Mesenchymal stem cell (in vitro differentiated cells and primary cell): Measurements from ENCODE around the gene EMILIN3.
A peak's percentile ranks its signal among the peaks of the same experiment; 100 is the strongest.

Source experiments
- DNase-seq: peaks from one replicate; pipeline ENCODE4 v3.0.0-alpha.2; 2013
- H2AFZ ChIP-seq: one replicate; pipeline ENCODE4 v1.6.1; 2013; ENCODE audit warnings: low read depth, mild to moderate bottlenecking, control low read depth, inconsistent platforms, low read length, moderate library complexity
- H2AK5ac ChIP-seq: 2 replicates; pipeline ENCODE4 v1.6.1; 2013; ENCODE audit warnings: low read length, moderate library complexity, mild to moderate bottlenecking, inconsistent platforms; ENCODE audit not compliant: severe bottlenecking
- H2BK120ac ChIP-seq: one replicate; pipeline ENCODE4 v1.6.1; 2013; ENCODE audit warnings: low read depth, mild to moderate bottlenecking, inconsistent platforms, low read length, moderate library complexity
- H2BK12ac ChIP-seq, 2 experiments: one replicate each; pipeline ENCODE4 v1.6.1; 2013; ENCODE audit warnings: inconsistent platforms in 2 of 2, low read length in 2 of 2, mild to moderate bottlenecking in 2 of 2, moderate library complexity in 2 of 2, control low read depth in 1 of 2
- H2BK15ac ChIP-seq: one replicate; pipeline ENCODE4 v1.6.1; 2013; ENCODE audit warnings: mild to moderate bottlenecking, low read depth, inconsistent platforms; ENCODE audit not compliant: poor library complexity, severe bottlenecking
- H2BK5ac ChIP-seq: 2 replicates; pipeline ENCODE4 v1.6.1; 2013; ENCODE audit warnings: low read depth, mild to moderate bottlenecking, low read length, control low read depth, inconsistent platforms; ENCODE audit not compliant: poor library complexity, severe bottlenecking
- H3K14ac ChIP-seq, 2 experiments: one replicate each; pipeline ENCODE4 v1.6.1; 2013; ENCODE audit warnings: inconsistent platforms in 2 of 2, low read length in 2 of 2, control low read depth in 1 of 2, mild to moderate bottlenecking in 1 of 2, moderate library complexity in 1 of 2
- H3K18ac ChIP-seq, 2 experiments: one replicate each; pipeline ENCODE4 v1.6.1; 2013; ENCODE audit warnings: inconsistent platforms in 2 of 2, low read length in 2 of 2, control low read depth in 1 of 2, low read depth in 1 of 2, mild to moderate bottlenecking in 1 of 2
- H3K23ac ChIP-seq, 2 experiments: one replicate each; pipeline ENCODE4 v1.6.1; 2013; ENCODE audit warnings: inconsistent platforms in 2 of 2, low read length in 2 of 2, mild to moderate bottlenecking in 2 of 2, moderate library complexity in 2 of 2, control low read depth in 1 of 2
- H3K27ac ChIP-seq: 2 replicates; pipeline ENCODE4 v1.5.1; 2013; ENCODE audit warnings: mild to moderate bottlenecking, moderate library complexity, low read length, control low read depth, inconsistent platforms; ENCODE audit not compliant: poor library complexity, severe bottlenecking
- H3K27me3 ChIP-seq, 2 experiments: 2 replicates each; pipeline versions ENCODE4 v1.6.1 to v1.7.0; 2013; ENCODE audit warnings: low read length in 2 of 2, mild to moderate bottlenecking in 2 of 2, moderate library complexity in 2 of 2, control low read depth in 1 of 2, inconsistent platforms in 1 of 2; ENCODE audit not compliant: control insufficient read depth in 1 of 2, insufficient read depth in 1 of 2
- H3K36me3 ChIP-seq, 2 experiments: 2 replicates each; pipeline versions ENCODE4 v1.6.1 to v1.7.0; 2013; ENCODE audit warnings: low read length in 2 of 2, control low read depth in 1 of 2, inconsistent platforms in 1 of 2, low read depth in 1 of 2, mild to moderate bottlenecking in 1 of 2; ENCODE audit not compliant: insufficient read depth in 2 of 2, control insufficient read depth in 1 of 2
- H3K4ac ChIP-seq, 2 experiments: one replicate each; pipeline ENCODE4 v1.6.1; 2013; ENCODE audit warnings: inconsistent platforms in 2 of 2, low read length in 2 of 2, mild to moderate bottlenecking in 2 of 2, moderate library complexity in 2 of 2, control low read depth in 1 of 2, low read depth in 1 of 2
- H3K4me1 ChIP-seq: 2 replicates; pipeline ENCODE4 v1.6.1; 2013; ENCODE audit warnings: low read depth, low read length, control low read depth; ENCODE audit not compliant: control insufficient read depth, insufficient read depth
- H3K4me2 ChIP-seq: 2 replicates; pipeline ENCODE4 v1.6.1; 2013; ENCODE audit warnings: low read length, mild to moderate bottlenecking, inconsistent platforms; ENCODE audit not compliant: poor library complexity, severe bottlenecking
- H3K4me3 ChIP-seq, 2 experiments: 2 replicates each; pipeline versions ENCODE4 v1.5.1 to v1.7.0; 2013; ENCODE audit warnings: low read length in 2 of 2, mild to moderate bottlenecking in 2 of 2, control low read depth in 1 of 2, low read depth in 1 of 2; ENCODE audit not compliant: insufficient read depth in 1 of 2
- H3K79me1 ChIP-seq: replicated peaks from 2 replicates; pipeline ENCODE4 v1.6.1; 2013; ENCODE audit warnings: mild to moderate bottlenecking, control low read depth, low read length, inconsistent platforms; ENCODE audit not compliant: poor library complexity, severe bottlenecking
- H3K9ac ChIP-seq: 2 replicates; pipeline ENCODE4 v1.7.0; 2013; ENCODE audit warnings: mild to moderate bottlenecking, low read length, moderate library complexity
- H3K9me3 ChIP-seq: 2 replicates; pipeline ENCODE4 v1.7.0; 2013; ENCODE audit warnings: mild to moderate bottlenecking, low read length; ENCODE audit not compliant: control insufficient read depth
- H4K8ac ChIP-seq: one replicate; pipeline ENCODE4 v1.6.1; 2013; ENCODE audit warnings: inconsistent platforms, mild to moderate bottlenecking, low read length, moderate library complexity
- H4K91ac ChIP-seq: one replicate; pipeline ENCODE4 v1.6.1; 2013; ENCODE audit warnings: mild to moderate bottlenecking, low read length, inconsistent platforms
- WGBS: methylation state at CpG from one replicate; pipeline ENCODE4 v1.1.7; 2013; ENCODE audit warnings: mixed read lengths; 5-methylcytosine and 5-hydroxymethylcytosine counted together

EMILIN3 gene

GRCh38 chr20:41375846-41376245, 9.2 kb upstream of the EMILIN3 start:
- Histone ChIP-seq H3K27me3 (peaks cover 56 to 87% of the 10 kb centered on the region in 2 experiments), H3K27ac (no peak overlapping the region), H2AFZ (no peak overlapping the region), H3K9ac (no peak overlapping the region), H2BK15ac (no peak overlapping the region), H3K9me3 (no peaks in the 10 kb centered on the region), H2AK5ac (no peak overlapping the region), H2BK120ac (no peak overlapping the region), H2BK5ac (no peak overlapping the region), H3K4me1 (no peaks in the 10 kb centered on the region), H3K23ac (no peak overlapping the region), H4K91ac (no peak overlapping the region), H3K14ac (no peak overlapping the region), H3K79me1 (no peaks in the 10 kb centered on the region), H3K36me3 (no peaks in the 10 kb centered on the region), H3K4me2 (no peak overlapping the region), H4K8ac (no peak overlapping the region), H3K4me3 (no peak overlapping the region), H2BK12ac (no peak overlapping the region), H3K18ac (no peak overlapping the region), H3K4ac (no peak overlapping the region)
- WGBS, result 68% methylated on average over 9 of the region's 9 CpGs
- DNase-seq, result no peak

- WGBS, result 87% methylated on average over 6 of the region's 9 CpGs
Observed at GRCh38 chr20:41373931-41374920, 7.6 kb upstream of the EMILIN3 start.

GRCh38 chr20:41373251-41373783, 6.7 kb upstream of the EMILIN3 start:
- H3K18ac ChIP-seq, result no peak overlapping the region
- DNase-seq, result no peak
- H3K27ac ChIP-seq, result no peak overlapping the region
- no peak overlapping the region for H2BK15ac ChIP-seq
- H2AFZ ChIP-seq, result no peak overlapping the region
- no peak overlapping the region for H2BK12ac ChIP-seq
- no peaks in the 10 kb centered on the region for H3K36me3 ChIP-seq
- no peak overlapping the region for H2BK120ac ChIP-seq
- H3K4ac ChIP-seq, result no peak overlapping the region
- no peak overlapping the region for H3K4me3 ChIP-seq
- H3K9ac ChIP-seq, result no peak overlapping the region
- no peak overlapping the region for H4K8ac ChIP-seq
- H2BK5ac ChIP-seq, result no peak overlapping the region
- H4K91ac ChIP-seq, result no peak overlapping the region
- no peak overlapping the region for H3K4me2 ChIP-seq
- no peak overlapping the region for H2AK5ac ChIP-seq
- H3K9me3 ChIP-seq, result no peaks in the 10 kb centered on the region
- H3K23ac ChIP-seq, result no peak overlapping the region
- no peaks in the 10 kb centered on the region for H3K4me1 ChIP-seq
- peak overlapping the region in 1 of 2 experiments; percentile 38 for H3K14ac ChIP-seq
- WGBS, result 83% methylated on average over 11 of the region's 11 CpGs
- no peaks in the 10 kb centered on the region for H3K79me1 ChIP-seq
- H3K27me3 ChIP-seq, result peaks cover 60 to 85% of the 10 kb centered on the region in 2 experiments

More at GRCh38 chr20:41373931-41374920, 7.6 kb upstream of the EMILIN3 start:
- Histone ChIP-seq H3K79me1 (no peaks in the 10 kb centered on the region), H3K4me1 (no peaks in the 10 kb centered on the region), H3K9me3 (no peaks in the 10 kb centered on the region), H3K36me3 (no peaks in the 10 kb centered on the region), H3K27me3 (peaks cover 60 to 86% of the 10 kb centered on the region in 2 experiments), H2AK5ac (no peak overlapping the region), H2BK12ac (no peak overlapping the region), H2BK5ac (no peak overlapping the region), H2AFZ (no peak overlapping the region), H2BK15ac (no peak overlapping the region), H3K18ac (no peak overlapping the region), H3K4me3 (no peak overlapping the region), H4K91ac (no peak overlapping the region), H3K4me2 (no peak overlapping the region), H3K14ac (no peak overlapping the region), H4K8ac (no peak overlapping the region), H3K4ac (no peak overlapping the region), H3K27ac (no peak overlapping the region), H3K23ac (no peak overlapping the region), H3K9ac (no peak overlapping the region), H2BK120ac (no peak overlapping the region)
- DNase-seq, result no peak

- Histone ChIP-seq H3K18ac (no peak overlapping the region), H3K9me3 (no peaks in the 10 kb centered on the region), H2BK12ac (no peak overlapping the region), H3K27ac (no peak overlapping the region), H3K36me3 (no peaks in the 10 kb centered on the region), H3K4me2 (no peak overlapping the region), H3K4me3 (no peak overlapping the region), H2BK5ac (no peak overlapping the region), H2AFZ (no peak overlapping the region), H3K4me1 (peaks cover 4% of the 10 kb centered on the region), H2BK15ac (no peak overlapping the region), H3K79me1 (no peaks in the 10 kb centered on the region), H2AK5ac (no peak overlapping the region), H3K27me3 (peaks cover 58 to 82% of the 10 kb centered on the region in 2 experiments), H3K4ac (no peak overlapping the region), H4K91ac (no peak overlapping the region), H2BK120ac (no peak overlapping the region), H3K23ac (no peak overlapping the region), H3K9ac (no peak overlapping the region), H3K14ac (no peak overlapping the region), H4K8ac (no peak overlapping the region)
- peak; percentile 27 for DNase-seq
- WGBS, result 59% methylated on average over 4 of the region's 4 CpGs
Observed at GRCh38 chr20:41371371-41371770, 4.8 kb upstream of the EMILIN3 start.
